H9 (cell line): Measurements from ENCODE around the gene P2RY12. TPM values are rescaled to one million over a fixed set of nuclear protein-coding genes. Genes with fewer than 3 reads are reported as not detected.

Experiments used
- DNase-seq: peaks from one replicate; pipeline ENCODE4 v3.0.0-alpha.2; 2017
- H2AFZ ChIP-seq: one replicate; pipeline ENCODE4 v1.6.1; 2013; ENCODE audit warnings: mild to moderate bottlenecking, low read length, control low read depth, moderate library complexity
- H2AK5ac ChIP-seq: 2 replicates; pipeline ENCODE4 v1.6.1; 2013; ENCODE audit warnings: low read length, control low read depth, mixed read lengths; ENCODE audit not compliant: insufficient read length
- H2BK120ac ChIP-seq: one replicate; pipeline ENCODE4 v1.6.1; 2013; ENCODE audit warnings: low read depth, mild to moderate bottlenecking, low read length, control low read depth, inconsistent platforms; ENCODE audit not compliant: poor library complexity, severe bottlenecking
- H2BK12ac ChIP-seq: 2 replicates; pipeline ENCODE4 v1.6.1; 2013; ENCODE audit warnings: low read length, control low read depth, mixed read lengths, low read depth; ENCODE audit not compliant: insufficient read length
- H2BK15ac ChIP-seq: 2 replicates; pipeline ENCODE4 v1.6.1; 2013; ENCODE audit warnings: low read depth, low read length, control low read depth
- H2BK20ac ChIP-seq: one replicate; pipeline ENCODE4 v1.6.1; 2013; ENCODE audit warnings: low read depth, mild to moderate bottlenecking, low read length, control low read depth, inconsistent platforms; ENCODE audit not compliant: poor library complexity, severe bottlenecking
- H2BK5ac ChIP-seq: 2 replicates; pipeline ENCODE4 v1.6.1; 2013; ENCODE audit warnings: low read length, control low read depth, mixed read lengths; ENCODE audit not compliant: insufficient read length
- H3K14ac ChIP-seq: 2 replicates; pipeline ENCODE4 v1.6.1; 2013; ENCODE audit warnings: low read length, control low read depth; ENCODE audit not compliant: insufficient read depth
- H3K18ac ChIP-seq: 2 replicates; pipeline ENCODE4 v1.6.1; 2013; ENCODE audit warnings: low read depth, mild to moderate bottlenecking, mixed read lengths, low read length, control low read depth; ENCODE audit not compliant: insufficient read length
- H3K23ac ChIP-seq: 2 replicates; pipeline ENCODE4 v1.6.1; 2013; ENCODE audit warnings: low read length, control low read depth, mixed read lengths, low read depth; ENCODE audit not compliant: insufficient read length
- H3K23me2 ChIP-seq: 2 replicates; pipeline ENCODE4 v1.6.1; 2013; ENCODE audit warnings: low read depth, mild to moderate bottlenecking, mixed read lengths, low read length, control low read depth; ENCODE audit not compliant: insufficient read length, poor library complexity, severe bottlenecking
- H3K27ac ChIP-seq: 2 replicates; pipeline ENCODE4 v1.5.1; 2013; ENCODE audit warnings: low read length, control low read depth, mixed read lengths, low read depth; ENCODE audit not compliant: insufficient read length
- H3K27me3 ChIP-seq: 2 replicates; pipeline ENCODE4 v1.6.1; 2013; ENCODE audit warnings: low read length, control low read depth, inconsistent platforms; ENCODE audit not compliant: insufficient read depth
- H3K4ac ChIP-seq: 2 replicates; pipeline ENCODE4 v1.6.1; 2013; ENCODE audit warnings: low read depth, mild to moderate bottlenecking, control low read depth, inconsistent platforms, low read length, moderate library complexity
- H3K4me1 ChIP-seq: 2 replicates; pipeline ENCODE4 v1.6.1; 2013; ENCODE audit warnings: low read length, control low read depth, inconsistent platforms; ENCODE audit not compliant: insufficient read depth
- H3K4me2 ChIP-seq: 2 replicates; pipeline ENCODE4 v1.6.1; 2013; ENCODE audit warnings: low read length, control low read depth, mixed read lengths; ENCODE audit not compliant: insufficient read length, insufficient read depth
- H3K56ac ChIP-seq: 2 replicates; pipeline ENCODE4 v1.6.1; 2013; ENCODE audit warnings: low read depth, mild to moderate bottlenecking, mixed read lengths, low read length, control low read depth; ENCODE audit not compliant: insufficient read length
- H3K79me1 ChIP-seq: 2 replicates; pipeline ENCODE4 v1.6.1; 2013; ENCODE audit warnings: low read depth, mild to moderate bottlenecking, moderate library complexity, low read length, control low read depth, inconsistent platforms; ENCODE audit not compliant: insufficient read depth, poor library complexity, severe bottlenecking
- H3K79me2 ChIP-seq: 2 replicates; pipeline ENCODE4 v1.6.1; 2013; ENCODE audit warnings: low read length, control low read depth, inconsistent platforms; ENCODE audit not compliant: insufficient read depth
- H3K9ac ChIP-seq: 2 replicates; pipeline ENCODE4 v1.6.1; 2013; ENCODE audit warnings: low read length, control low read depth, mixed read lengths; ENCODE audit not compliant: insufficient read length; ENCODE audit errors: extremely low read depth
- H3K9me3 ChIP-seq: one replicate; pipeline ENCODE4 v1.6.1; 2013; ENCODE audit warnings: low read depth, low read length, inconsistent platforms; ENCODE audit not compliant: control insufficient read depth
- H3T11ph ChIP-seq: one replicate; pipeline ENCODE4 v1.6.1; 2013; ENCODE audit warnings: mild to moderate bottlenecking, low read length, control low read depth, inconsistent platforms
- H4K20me1 ChIP-seq: one replicate; pipeline ENCODE4 v1.6.1; 2013; ENCODE audit not compliant: control insufficient read depth, insufficient read length, insufficient read depth
- H4K5ac ChIP-seq: 2 replicates; pipeline ENCODE4 v1.6.1; 2013; ENCODE audit warnings: low read depth, mild to moderate bottlenecking, mixed read lengths, low read length, control low read depth; ENCODE audit not compliant: insufficient read length
- H4K8ac ChIP-seq: replicated peaks from 2 replicates; pipeline ENCODE4 v1.6.1; 2013; ENCODE audit warnings: low read length, control low read depth, mixed read lengths, low read depth; ENCODE audit not compliant: insufficient read length
- H4K91ac ChIP-seq: 2 replicates; pipeline ENCODE4 v1.6.1; 2013; ENCODE audit warnings: low read depth, mild to moderate bottlenecking, moderate library complexity, mixed read lengths, low read length, control low read depth; ENCODE audit not compliant: insufficient read length
- H3K27ac Mint-ChIP-seq, 3 experiments: 2 replicates in 2 of 3; 3 replicates in 1 of 3; pipeline ENCODE4 v1.8.0; 2020 to 2021; ENCODE audit warnings: mixed read lengths in 3 of 3, mild to moderate bottlenecking in 1 of 3, moderate library complexity in 1 of 3
- H3K27me3 Mint-ChIP-seq: 2 replicates; pipeline ENCODE4 v1.8.0; 2021; ENCODE audit warnings: low read depth, mild to moderate bottlenecking, moderate library complexity, mixed read lengths
- H3K36me3 Mint-ChIP-seq, 3 experiments: 2 replicates in 2 of 3; 3 replicates in 1 of 3; pipeline ENCODE4 v1.8.0; 2020 to 2021; ENCODE audit warnings: low read depth in 3 of 3, mixed read lengths in 3 of 3; ENCODE audit not compliant: insufficient read depth in 1 of 3
- H3K4me1 Mint-ChIP-seq, 2 experiments: 2 replicates each; pipeline ENCODE4 v1.8.0; 2020; ENCODE audit warnings: mixed read lengths in 2 of 2
- H3K4me3 Mint-ChIP-seq, 2 experiments: 2 replicates in 1 of 2; 3 replicates in 1 of 2; pipeline ENCODE4 v1.8.0; 2020 to 2021; ENCODE audit warnings: mild to moderate bottlenecking in 2 of 2, mixed read lengths in 2 of 2, moderate library complexity in 1 of 2
- H3K9me3 Mint-ChIP-seq, 2 experiments: 2 replicates in 1 of 2; 3 replicates in 1 of 2; pipeline ENCODE4 v1.8.0; 2020; ENCODE audit warnings: mild to moderate bottlenecking in 2 of 2, mixed read lengths in 2 of 2, moderate library complexity in 1 of 2
- CTCF ChIP-seq: fragments of 200-600 bp; sonication (generic); conservative IDR thresholded peaks from 3 replicates; pipeline ENCODE4 v1.8.0; 2021; ENCODE audit warnings: antibody characterized with exemption, mild to moderate bottlenecking
- WGBS: extraction: QIAGEN DNeasy Blood & Tissue Kit; methylation state at CpG from one replicate; pipeline ENCODE4 v1.1.7; 2013; ENCODE audit warnings: missing lambda C conversion rate, low lambda C conversion rate, mixed read lengths; ENCODE audit not compliant: insufficient read length; ENCODE audit errors: extremely low coverage; 5-methylcytosine and 5-hydroxymethylcytosine counted together
- total RNA-seq: library from RNA; stranded (reverse); gene quantifications from 2 replicates; pipeline ENCODE4 v1.2.1, GENCODE V29; 2021

Gene P2RY12
- total RNA-seq, 1 experiment from 2014 or later = not detected

- Mint-ChIP-seq H3K36me3 (no peaks in the 10 kb centered on the region), H3K27ac (peak overlapping the region; percentile 4 to 84 (median 58); a peak in 4 of 7 replicates), H3K9me3 (no peaks in the 10 kb centered on the region), H3K4me3 (no peak overlapping the region), H3K27me3 (no peaks in the 10 kb centered on the region), H3K4me1 (peaks cover 37 to 44% of the 10 kb centered on the region in 2 experiments)
- H3K27me3 ChIP-seq = no peaks in the 10 kb centered on the region
- no peak overlapping the region for H2BK15ac ChIP-seq
- no peak for TF ChIP-seq CTCF
- H2BK120ac ChIP-seq = no peak overlapping the region
- no peak overlapping the region for H4K91ac ChIP-seq
- no peak overlapping the region for H2BK20ac ChIP-seq
- H2AK5ac ChIP-seq = no peak overlapping the region
- no CpG with 5 or more reads among the region's 6 CpGs for WGBS
- no peak overlapping the region for H3K27ac ChIP-seq
- no peak overlapping the region for H3K4ac ChIP-seq
- H3K23me2 ChIP-seq = no peaks in the 10 kb centered on the region
- no peak overlapping the region for H2BK5ac ChIP-seq
- no peaks in the 10 kb centered on the region for H3K79me2 ChIP-seq
- H3K79me1 ChIP-seq = no peaks in the 10 kb centered on the region
- no peak overlapping the region for H3K56ac ChIP-seq
- no peak overlapping the region for H2AFZ ChIP-seq
- no peak overlapping the region for H3K4me2 ChIP-seq
- H3K9me3 ChIP-seq = no peaks in the 10 kb centered on the region
- peaks cover 12% of the 10 kb centered on the region; the same call in 1 of the 2 replicates for H3K4me1 ChIP-seq
- H4K8ac ChIP-seq = no peak overlapping the region
- no peak overlapping the region for H3T11ph ChIP-seq
- no peak for DNase-seq
- no peak overlapping the region for H2BK12ac ChIP-seq
- H3K14ac ChIP-seq = no peak overlapping the region
- H3K9ac ChIP-seq = no peak overlapping the region
- no peak overlapping the region for H3K18ac ChIP-seq
- H4K5ac ChIP-seq = no peak overlapping the region
- no peak overlapping the region for H3K23ac ChIP-seq
- H4K20me1 ChIP-seq = no peaks in the 10 kb centered on the region
Measured at GRCh38 chr3:151306168-151306810, 78.3 kb downstream of the P2RY12 start.
